ENCODE data around the gene OCA2. TPM values are rescaled to one million over a fixed set of nuclear protein-coding genes. Genes with fewer than 3 reads are reported as not detected.

OCA2 gene
- total RNA-seq, 2 donors from 2014 or later = 0.31 TPM; not detected in 1

DNA sequence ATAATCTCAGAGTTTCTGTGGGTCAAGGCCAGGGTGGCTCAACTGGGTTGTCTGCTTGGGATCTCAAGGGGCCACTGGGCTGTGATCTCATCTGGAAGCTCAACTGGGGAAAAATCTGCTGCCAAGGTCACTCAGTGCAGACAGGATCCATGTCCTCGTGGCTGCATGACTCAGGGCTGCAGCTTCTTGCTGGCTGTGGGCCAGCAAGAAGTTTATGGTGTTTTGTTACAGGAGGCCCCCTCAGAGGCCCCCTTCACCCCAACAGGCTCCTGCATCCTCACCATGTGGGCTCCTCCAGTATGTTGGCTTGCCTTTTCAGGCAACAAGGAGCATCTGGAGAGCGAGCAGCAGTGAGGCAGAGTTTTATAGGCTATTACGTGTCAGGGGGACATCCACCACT is 14.6 kb downstream of the OCA2 start:
- Histone ChIP-seq H3K27ac (no peak overlapping the region), H3K27me3 (no peaks in the 10 kb centered on the region), H3K36me3 (no peaks in the 10 kb centered on the region), H3K4me3 (no peak overlapping the region), H3K4me1 (peaks cover 0 to 5% of the 10 kb centered on the region in 2 donors), H3K9me3 (no peaks in the 10 kb centered on the region)
- TF ChIP-seq, protein P1, sequence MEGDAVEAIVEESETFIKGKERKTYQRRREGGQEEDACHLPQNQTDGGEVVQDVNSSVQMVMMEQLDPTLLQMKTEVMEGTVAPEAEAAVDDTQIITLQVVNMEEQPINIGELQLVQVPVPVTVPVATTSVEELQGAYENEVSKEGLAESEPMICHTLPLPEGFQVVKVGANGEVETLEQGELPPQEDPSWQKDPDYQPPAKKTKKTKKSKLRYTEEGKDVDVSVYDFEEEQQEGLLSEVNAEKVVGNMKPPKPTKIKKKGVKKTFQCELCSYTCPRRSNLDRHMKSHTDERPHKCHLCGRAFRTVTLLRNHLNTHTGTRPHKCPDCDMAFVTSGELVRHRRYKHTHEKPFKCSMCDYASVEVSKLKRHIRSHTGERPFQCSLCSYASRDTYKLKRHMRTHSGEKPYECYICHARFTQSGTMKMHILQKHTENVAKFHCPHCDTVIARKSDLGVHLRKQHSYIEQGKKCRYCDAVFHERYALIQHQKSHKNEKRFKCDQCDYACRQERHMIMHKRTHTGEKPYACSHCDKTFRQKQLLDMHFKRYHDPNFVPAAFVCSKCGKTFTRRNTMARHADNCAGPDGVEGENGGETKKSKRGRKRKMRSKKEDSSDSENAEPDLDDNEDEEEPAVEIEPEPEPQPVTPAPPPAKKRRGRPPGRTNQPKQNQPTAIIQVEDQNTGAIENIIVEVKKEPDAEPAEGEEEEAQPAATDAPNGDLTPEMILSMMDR (IDR thresholded peaks at IDR 0.05) = no peak
- DNase-seq (ENCODE audit: low spot score) = no peak

DNA sequence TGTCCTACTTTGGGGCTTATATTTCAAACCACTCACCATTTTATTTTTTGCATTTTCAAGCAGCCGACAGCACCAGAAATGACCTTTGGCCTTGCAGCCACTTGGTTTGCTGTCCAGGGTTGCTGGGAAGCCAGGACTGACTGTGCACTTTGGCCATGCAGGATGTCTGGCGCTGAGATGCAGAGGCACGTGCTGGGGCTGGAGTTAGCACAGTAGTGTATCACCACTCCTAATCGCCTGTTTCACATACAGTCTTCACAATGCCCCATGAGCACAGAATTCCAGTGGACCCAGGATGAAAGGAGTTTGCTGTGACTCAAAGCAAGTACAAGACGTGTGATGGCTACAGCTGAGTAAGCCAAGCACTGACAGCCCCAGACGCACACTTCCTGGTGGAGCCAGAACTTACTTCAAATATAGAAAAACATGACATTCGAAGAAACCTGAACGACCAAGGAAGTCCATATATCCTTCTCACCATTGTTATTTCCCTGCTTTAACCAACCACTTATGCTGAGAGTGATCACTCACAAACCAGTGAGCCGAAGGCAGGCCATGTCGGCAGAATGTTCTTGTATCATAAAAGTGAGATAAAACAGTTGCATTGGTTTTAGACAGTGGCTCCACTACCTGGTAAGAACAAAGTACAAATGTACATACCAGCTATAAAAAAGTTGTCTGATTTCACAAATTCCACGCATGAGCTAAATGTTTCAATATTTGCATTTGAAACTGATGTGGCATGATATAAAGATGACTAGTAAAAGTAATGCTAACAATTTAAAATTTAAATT is 16.0 kb downstream of the OCA2 start:
- no peaks in the 10 kb centered on the region for H3K36me3 ChIP-seq
- H3K4me1 ChIP-seq = peaks cover 0 to 5% of the 10 kb centered on the region in 2 donors
- TF ChIP-seq, protein P1 (IDR thresholded peaks at IDR 0.05) = no peak
- H3K27ac ChIP-seq = no peak overlapping the region
- no peaks in the 10 kb centered on the region for H3K9me3 ChIP-seq
- H3K27me3 ChIP-seq = no peaks in the 10 kb centered on the region
- no peak overlapping the region for H3K4me3 ChIP-seq
- DNase-seq (ENCODE audit: low spot score) = no peak

DNA sequence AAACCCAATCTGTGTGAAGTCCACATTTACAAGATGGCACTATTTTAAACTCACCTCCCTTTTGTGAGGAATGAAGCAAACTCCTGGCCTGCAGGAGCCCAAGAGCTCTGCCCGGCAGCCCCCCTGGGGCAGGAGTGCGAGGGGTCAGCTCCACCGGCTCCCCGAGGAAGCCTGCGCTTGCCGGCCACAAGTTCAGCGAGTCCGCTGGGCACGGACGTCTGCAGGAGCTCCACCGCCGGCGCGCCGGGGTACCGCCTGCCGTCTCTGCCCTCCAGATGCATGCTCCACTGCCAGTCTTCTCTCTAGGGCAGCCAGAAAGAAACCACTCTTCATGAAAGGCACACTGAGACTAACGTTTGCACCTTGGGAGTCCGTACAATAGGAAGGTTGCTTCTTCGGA is 17.5 kb downstream of the OCA2 start:
- no peak overlapping the region for H3K27ac ChIP-seq
- H3K4me1 ChIP-seq = peaks cover 0 to 5% of the 10 kb centered on the region in 2 donors
- no peak for DNase-seq (ENCODE audit: low spot score)
- H3K9me3 ChIP-seq = no peaks in the 10 kb centered on the region
- H3K27me3 ChIP-seq = no peaks in the 10 kb centered on the region
- TF ChIP-seq, protein P1 (IDR thresholded peaks at IDR 0.05) = no peak
- H3K36me3 ChIP-seq = no peaks in the 10 kb centered on the region
- H3K4me3 ChIP-seq = no peak overlapping the region

DNA sequence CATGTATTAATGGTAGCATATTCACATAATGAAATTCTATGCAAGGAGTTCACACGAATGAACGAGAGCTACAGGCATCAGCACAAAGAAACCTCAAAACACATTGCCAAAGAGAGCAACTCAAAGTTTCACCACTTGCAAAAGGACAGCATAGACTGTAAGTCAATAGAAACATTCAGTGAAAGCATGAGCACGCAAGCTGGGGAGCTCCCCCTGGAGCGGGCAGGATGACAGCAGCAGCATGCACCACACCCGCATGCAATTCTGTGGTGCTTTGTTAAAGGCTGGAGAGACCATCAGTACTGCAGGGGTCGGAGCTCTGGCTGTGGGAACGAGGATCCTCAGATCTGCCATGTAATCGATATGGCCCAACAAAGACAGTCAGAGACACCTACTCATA is 18.7 kb downstream of the OCA2 start:
- Histone ChIP-seq H3K4me3 (no peak overlapping the region), H3K36me3 (no peaks in the 10 kb centered on the region), H3K27ac (no peak overlapping the region), H3K4me1 (no peaks in the 10 kb centered on the region), H3K9me3 (no peaks in the 10 kb centered on the region), H3K27me3 (no peaks in the 10 kb centered on the region)
- no peak for DNase-seq (ENCODE audit: low spot score)
- TF ChIP-seq, protein P1 (IDR thresholded peaks at IDR 0.05) = no peak

DNA sequence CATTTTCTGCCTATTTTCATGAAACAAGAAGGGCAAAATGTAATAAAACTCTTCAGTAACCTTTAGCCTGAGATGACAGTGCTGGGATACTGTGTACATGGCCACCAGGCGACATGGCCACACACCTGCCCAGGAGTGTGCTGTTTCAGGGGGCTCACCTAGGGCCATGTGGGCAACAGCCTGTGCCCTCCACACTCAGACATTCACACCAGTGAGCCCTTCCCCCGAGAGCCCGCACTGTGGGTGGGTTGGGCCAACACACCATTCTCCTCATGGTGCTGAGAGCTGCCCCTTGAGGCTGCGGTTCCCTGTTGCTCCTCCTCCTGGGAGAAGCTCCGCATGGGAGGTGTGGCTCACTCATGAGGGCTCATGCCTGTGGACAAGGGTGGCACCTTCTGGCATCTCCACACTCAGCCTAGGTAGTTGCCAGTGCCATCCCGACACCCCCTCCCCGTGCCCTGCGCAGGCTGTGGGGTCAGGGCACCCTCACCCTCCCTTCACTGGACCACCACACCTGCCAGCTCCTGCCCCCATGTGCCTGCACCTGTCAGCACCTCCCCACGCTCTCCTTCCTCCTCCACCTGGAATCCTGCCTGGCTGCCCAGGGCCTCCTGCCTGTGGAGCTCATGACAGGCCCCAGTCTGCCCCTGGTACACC is 19.7 kb downstream of the OCA2 start:
- no peaks in the 10 kb centered on the region for H3K9me3 ChIP-seq
- H3K4me1 ChIP-seq = no peaks in the 10 kb centered on the region
- H3K27ac ChIP-seq = no peak overlapping the region
- TF ChIP-seq, protein P1 (IDR thresholded peaks at IDR 0.05) = no peak
- DNase-seq (ENCODE audit: low spot score) = no peak
- H3K4me3 ChIP-seq = no peak overlapping the region
- H3K27me3 ChIP-seq = no peaks in the 10 kb centered on the region
- H3K36me3 ChIP-seq = no peaks in the 10 kb centered on the region

Measured in right atrium auricular region (tissue), 2 donors.